ENCODE data around the gene KDELR1. TPM values are rescaled to one million over a fixed set of nuclear protein-coding genes. Genes with fewer than 3 reads are reported as not detected.

KDELR1 gene
- total RNA-seq, 1 donor from 2014 or later = 51.9 TPM

- Mint-ChIP-seq H3K27me3 (no peaks in the 10 kb centered on the region), H3K27ac (peak overlapping the region; percentile 93), H3K9me3 (no peaks in the 10 kb centered on the region), H3K4me1 (peaks cover 19% of the 10 kb centered on the region), H3K36me3 (ENCODE audit: low read depth) (peaks cover 6% of the 10 kb centered on the region), H3K4me3 (peak overlapping the region; percentile 87)
- ChIA-PET CTCF (interaction anchor here (1.1 to 2.5 kb wide), 4 partner anchors 14 to 44 kb away, joined by 3 to 22 read pairs (median 10); partner anchors contain the start of gene KDELR1), POLR2A (interaction anchor here (0.6 to 3.1 kb wide), 17 partner anchors 18 to 1533 kb away, joined by 3 to 48 read pairs (median 4); partner anchors contain the start of genes CARD8, EMP3, KDELR1 and RPL18)
- ATAC-seq (ENCODE audit: low read depth) (no peak), DNase-seq (no peak)
- intact Hi-C loops (cut with micrococcal nuclease) = loop anchor here (1.0 to 5.0 kb wide), 10 partner anchors 26 to 1133 kb away; partner anchors contain the start of genes CYTH2, EMP3, GRWD1 and LIG1
- TF ChIP-seq CTCF (IDR thresholded peaks at IDR 0.05) = no peak
Measured at GRCh38 chr19:48364598-48365348, 26.6 kb downstream of the KDELR1 start.

- intact Hi-C loops (cut with micrococcal nuclease) = loop anchor here (1.0 to 5.0 kb wide), 13 partner anchors 26 to 1133 kb away; partner anchors contain the start of genes CYTH2, EMP3, GRWD1 and LIG1
- CTCF ChIA-PET = interaction anchor here (0.5 to 2.5 kb wide), 7 partner anchors 13 to 399 kb away, joined by 3 to 22 read pairs (median 4); partner anchors contain the start of gene KDELR1
- peaks cover 10% of the 10 kb centered on the region for H3K36me3 Mint-ChIP-seq (ENCODE audit: low read depth)
- DNase-seq (peak; percentile 93), ATAC-seq (ENCODE audit: low read depth) (peak; percentile 92)
- TF ChIP-seq CTCF (IDR thresholded peaks at IDR 0.05) = no peak
- POLR2A ChIA-PET = interaction anchor here (0.5 to 3.1 kb wide), 33 partner anchors 17 to 1980 kb away, joined by 3 to 48 read pairs (median 4); partner anchors contain the start of genes CARD8, EMP3, KDELR1 and PLA2G4C
- H3K9me3 Mint-ChIP-seq = no peaks in the 10 kb centered on the region
- peaks cover 19% of the 10 kb centered on the region for H3K4me1 Mint-ChIP-seq
- no peaks in the 10 kb centered on the region for H3K27me3 Mint-ChIP-seq
- H3K27ac Mint-ChIP-seq = peak within 1 kb of the TSS; percentile 93
- peak within 1 kb of the TSS; percentile 87 for H3K4me3 Mint-ChIP-seq
Measured at GRCh38 chr19:48363810-48364597, 27.3 kb downstream of the KDELR1 start, which contains the start of the genes SYNGR4 and TMEM143. Gene SYNGR4, plus strand, starts transcription at chr19:48364367. Its CDS starts 1,476 bp downstream, at chr19:48365843. Gene TMEM143, minus strand, starts transcription at chr19:48363940. Its CDS starts 20 bp downstream, at chr19:48363920.

- DNase-seq = no peak
- peak overlapping the region; percentile 93 for H3K27ac Mint-ChIP-seq
- peaks cover 19% of the 10 kb centered on the region for H3K4me1 Mint-ChIP-seq
- ATAC-seq (ENCODE audit: low read depth) = peak; percentile 2
- H3K4me3 Mint-ChIP-seq = peak overlapping the region; percentile 87
- H3K9me3 Mint-ChIP-seq = no peaks in the 10 kb centered on the region
- ChIA-PET CTCF (interaction anchor here (0.5 to 2.5 kb wide), 7 partner anchors 12 to 399 kb away, joined by 3 to 22 read pairs (median 4); partner anchors contain the start of gene KDELR1), POLR2A (interaction anchor here (0.5 to 3.1 kb wide), 27 partner anchors 17 to 1534 kb away, joined by 3 to 48 read pairs (median 4); partner anchors contain the start of genes CARD8, EMP3, KDELR1 and PLA2G4C)
- no peaks in the 10 kb centered on the region for H3K27me3 Mint-ChIP-seq
- peaks cover 16% of the 10 kb centered on the region for H3K36me3 Mint-ChIP-seq (ENCODE audit: low read depth)
- TF ChIP-seq CTCF (IDR thresholded peaks at IDR 0.05) = no peak
- intact Hi-C loops (cut with micrococcal nuclease) = loop anchor here (1.0 to 5.0 kb wide), 4 partner anchors 56 to 1134 kb away; partner anchors contain the start of gene RPS11
Measured at GRCh38 chr19:48363500-48363809, 27.9 kb downstream of the KDELR1 start.

GRCh38 chr19:48362716-48363499 lies 28.4 kb downstream of the KDELR1 start:
- ChIA-PET CTCF (interaction anchor here (1.6 to 2.5 kb wide), 3 partner anchors 12 to 29 kb away, joined by 7 to 22 read pairs (median 14); partner anchors contain the start of gene KDELR1), POLR2A (interaction anchor here (0.6 to 3.1 kb wide), 15 partner anchors 28 to 512 kb away, joined by 3 to 48 read pairs (median 6); partner anchors contain the start of genes CARD8, EMP3, KDELR1 and PLA2G4C)
- peaks cover 19% of the 10 kb centered on the region for H3K4me1 Mint-ChIP-seq

More at GRCh38 chr19:48362716-48363499, 28.4 kb downstream of the KDELR1 start:
- ATAC-seq (ENCODE audit: low read depth) = peak; percentile 56
- intact Hi-C loops (cut with micrococcal nuclease) = loop anchor here (1.0 to 5.0 kb wide), 4 partner anchors 56 to 1134 kb away; partner anchors contain the start of gene RPS11
- peaks cover 18% of the 10 kb centered on the region for H3K36me3 Mint-ChIP-seq (ENCODE audit: low read depth)
- peak; percentile 83 for DNase-seq
- H3K27me3 Mint-ChIP-seq = no peaks in the 10 kb centered on the region
- H3K4me3 Mint-ChIP-seq = peak overlapping the region; percentile 87
- no peaks in the 10 kb centered on the region for H3K9me3 Mint-ChIP-seq
- TF ChIP-seq CTCF (IDR thresholded peaks at IDR 0.05) = no peak
- H3K27ac Mint-ChIP-seq = peak overlapping the region; percentile 93
